A549 treated with CpdA at 1 μM for 4 hours (cell line): Measurements from ENCODE around the gene UROC1. TPM values are rescaled to one million over a fixed set of nuclear protein-coding genes. Genes with fewer than 3 reads are reported as not detected.

Experiments
- total RNA-seq: library from RNA; stranded (reverse); fragments of 200-300 nt; extraction: Qiagen RNA extraction; gene quantifications from 5 replicates; pipeline ENCODE4 v1.2.3, GENCODE V29; 2022; ENCODE audit warnings: low read depth

Gene UROC1
- not detected in 5 replicates for total RNA-seq

DNA sequence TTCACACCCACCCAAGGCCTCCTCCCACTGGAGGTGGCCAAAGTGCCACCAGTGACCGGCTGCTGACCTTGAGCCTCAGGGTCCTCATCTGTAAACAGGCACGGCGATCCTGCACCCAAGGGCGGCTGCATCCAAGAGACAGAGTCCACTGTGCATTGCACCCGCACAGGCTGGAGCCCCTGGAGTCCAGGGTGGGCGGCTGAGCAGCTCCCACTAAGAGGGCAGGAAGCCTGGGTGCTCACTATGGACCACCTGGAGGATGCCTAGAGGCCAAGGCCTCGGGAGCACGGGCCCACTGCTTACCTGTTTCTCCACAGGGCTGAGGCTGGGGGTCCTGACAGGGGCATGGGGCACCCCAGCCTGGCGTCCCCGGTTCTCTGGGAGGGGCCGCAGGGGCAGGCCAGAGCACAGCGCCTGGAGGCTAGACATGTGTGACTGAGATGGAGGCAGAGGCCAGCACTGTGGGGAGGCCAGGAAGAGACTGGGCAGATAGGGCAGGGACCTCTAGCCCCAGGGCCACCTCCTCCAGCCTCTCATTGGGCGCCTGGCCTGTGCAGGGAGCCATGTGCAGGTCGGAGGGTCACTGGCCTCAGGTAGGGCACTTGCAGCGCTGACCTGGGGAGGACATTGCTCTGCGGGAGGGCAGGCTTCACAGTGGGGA lies at the start of gene UROC1:
TSS of gene UROC1 (minus strand) at position 483 of the 661 bp plus-strand sequence. CDS start at position 429, 54 bp downstream.

DNA sequence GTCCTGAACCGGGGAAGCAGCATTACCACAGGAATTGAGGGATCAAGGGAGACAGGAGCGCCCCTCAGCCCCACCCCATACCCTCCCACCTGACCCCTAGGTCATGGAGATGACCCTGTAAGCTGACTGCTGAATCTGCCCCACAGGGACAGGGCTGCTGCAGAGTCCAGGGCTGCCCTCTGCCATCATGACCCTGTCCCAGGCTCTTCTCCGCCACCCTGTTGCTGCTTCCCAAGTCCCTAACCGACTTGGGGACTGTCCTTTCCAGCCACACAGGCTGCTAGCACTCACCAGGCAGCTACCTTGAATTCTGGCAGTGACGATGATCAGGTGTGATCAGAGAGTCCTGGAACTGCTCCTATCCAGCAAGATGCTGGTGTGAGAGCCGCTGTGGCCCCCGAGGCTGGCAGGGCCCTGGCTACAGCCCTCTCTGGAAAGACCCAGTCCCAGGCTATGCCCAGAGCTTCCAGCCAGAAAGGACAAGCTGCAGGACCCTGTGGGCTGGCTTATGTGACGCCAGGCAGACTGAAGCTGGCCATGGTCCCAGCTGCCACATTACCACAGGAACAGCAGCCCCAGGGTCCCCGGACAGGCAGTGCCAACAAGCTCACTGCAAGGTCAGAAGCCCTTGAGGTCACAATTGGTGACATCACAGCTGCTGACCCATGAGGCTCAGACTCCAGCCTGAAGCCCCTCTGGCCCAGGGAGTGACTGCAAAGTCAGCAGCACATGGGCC lies 40.9 kb upstream of the UROC1 start, which contains the start of gene C3orf22:
TSS of gene C3orf22 (minus strand) at position 597 of the 736 bp plus-strand sequence. CDS start 5,542 bp downstream, outside the sequence.

GRCh38 chr3:126523745-126524428 lies 6.3 kb upstream of the UROC1 start, which contains the start of gene CHST13:
Gene CHST13 (plus strand): TSS chr3:126524155. CDS start chr3:126524333, 178 bp downstream.

GRCh38 chr3:126475413-126476114 lies 42.0 kb downstream of the UROC1 start, which contains the start of gene ZXDC:
Gene ZXDC (minus strand): TSS chr3:126475891. CDS start chr3:126475865, 26 bp downstream.

Other genes starting within 250 kb of the UROC1 start
- gene KLF15, start 160.4 kb downstream of the UROC1 start, total RNA-seq, result 0.02 to 0.12 TPM (median 0.07 TPM) in 4 of 5 replicates, not detected in the other
- gene CFAP100, start 122.9 kb downstream of the UROC1 start, total RNA-seq, result not detected in 5 replicates
- 6.6 to 9.0 TPM (median 7.8 TPM) in 5 replicates for gene ZXDC, start 41.9 kb downstream of the UROC1 start, total RNA-seq
- gene CHST13, start 6.4 kb upstream of the UROC1 start, total RNA-seq, result 0.36 to 1.1 TPM (median 0.98 TPM) in 5 replicates
- not detected in 5 replicates for gene C3orf22, start 41.2 kb upstream of the UROC1 start, total RNA-seq
- 5.0 to 8.7 TPM (median 6.9 TPM) in 5 replicates for gene TXNRD3, start 137.4 kb upstream of the UROC1 start, total RNA-seq
- 16.2 to 19.6 TPM (median 18.1 TPM) in 5 replicates for gene CHCHD6, start 186.5 kb upstream of the UROC1 start, total RNA-seq